Neural progenitor cell (in vitro differentiated cells): ENCODE measurements around the gene ZNF331.

ENCODE experiments used
- EZH2 ChIP-seq: fragments of 200-600 bp; sonication (generic); IDR thresholded peaks from 2 replicates; pipeline ENCODE4 v1.6.1; 2017; ENCODE audit warnings: antibody characterized with exemption, mild to moderate bottlenecking, moderate library complexity
- EZH2phosphoT487 ChIP-seq: fragments of 200-600 bp; sonication (generic); IDR thresholded peaks from 2 replicates; pipeline ENCODE4 v1.6.1; 2017; ENCODE audit warnings: antibody characterized with exemption
- TF ChIP-seq, protein P1 (sequence below): fragments of 200-600 bp; sonication (generic); IDR thresholded peaks from 2 replicates; pipeline ENCODE4 v1.5.1; 2017; ENCODE audit warnings: antibody characterized with exemption, mild to moderate bottlenecking

DNA sequence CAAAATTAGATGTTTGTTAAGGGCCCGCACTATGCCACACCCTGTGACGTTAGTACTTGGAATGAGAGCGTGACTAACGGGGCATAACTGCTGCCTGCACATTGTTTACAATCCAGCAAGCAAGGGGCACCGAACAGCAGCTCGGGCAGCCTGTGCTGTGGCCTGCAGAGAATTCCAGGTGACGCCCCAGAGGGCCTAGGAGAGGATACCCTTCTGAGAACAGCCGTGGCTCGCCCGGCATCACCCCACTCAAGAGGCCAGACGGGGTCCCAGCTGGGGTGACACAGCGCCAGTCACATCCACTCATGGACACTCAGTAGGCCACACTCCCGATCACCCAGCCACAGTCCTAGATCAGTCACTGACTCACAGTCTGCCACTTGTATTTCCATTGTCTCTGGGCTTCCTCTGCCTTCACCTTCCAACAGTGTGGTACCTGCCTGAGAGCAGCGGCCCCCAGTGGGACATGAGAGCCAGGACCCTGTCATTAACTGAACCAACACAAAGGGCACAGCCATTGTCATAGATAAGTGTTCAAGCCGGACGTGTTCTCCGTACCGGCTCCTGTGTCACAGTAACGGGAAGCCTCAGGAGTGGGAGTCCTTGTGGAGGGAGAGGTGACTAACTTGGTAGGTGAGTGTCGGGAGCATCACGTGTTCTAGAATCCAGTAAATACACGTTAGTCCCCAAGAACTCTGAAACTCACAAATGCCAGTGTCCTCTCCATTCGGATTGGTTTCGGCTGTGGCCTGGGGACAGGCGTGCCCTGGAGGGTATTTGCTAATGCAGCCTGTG is 7.5 kb downstream of the ZNF331 start:
- TF ChIP-seq, protein P1, sequence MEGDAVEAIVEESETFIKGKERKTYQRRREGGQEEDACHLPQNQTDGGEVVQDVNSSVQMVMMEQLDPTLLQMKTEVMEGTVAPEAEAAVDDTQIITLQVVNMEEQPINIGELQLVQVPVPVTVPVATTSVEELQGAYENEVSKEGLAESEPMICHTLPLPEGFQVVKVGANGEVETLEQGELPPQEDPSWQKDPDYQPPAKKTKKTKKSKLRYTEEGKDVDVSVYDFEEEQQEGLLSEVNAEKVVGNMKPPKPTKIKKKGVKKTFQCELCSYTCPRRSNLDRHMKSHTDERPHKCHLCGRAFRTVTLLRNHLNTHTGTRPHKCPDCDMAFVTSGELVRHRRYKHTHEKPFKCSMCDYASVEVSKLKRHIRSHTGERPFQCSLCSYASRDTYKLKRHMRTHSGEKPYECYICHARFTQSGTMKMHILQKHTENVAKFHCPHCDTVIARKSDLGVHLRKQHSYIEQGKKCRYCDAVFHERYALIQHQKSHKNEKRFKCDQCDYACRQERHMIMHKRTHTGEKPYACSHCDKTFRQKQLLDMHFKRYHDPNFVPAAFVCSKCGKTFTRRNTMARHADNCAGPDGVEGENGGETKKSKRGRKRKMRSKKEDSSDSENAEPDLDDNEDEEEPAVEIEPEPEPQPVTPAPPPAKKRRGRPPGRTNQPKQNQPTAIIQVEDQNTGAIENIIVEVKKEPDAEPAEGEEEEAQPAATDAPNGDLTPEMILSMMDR = no peak
- no peak for TF ChIP-seq EZH2
- TF ChIP-seq EZH2phosphoT487 = no peak
